Measurements from ENCODE around the gene KCNQ1OT1.

Gene KCNQ1OT1

DNA sequence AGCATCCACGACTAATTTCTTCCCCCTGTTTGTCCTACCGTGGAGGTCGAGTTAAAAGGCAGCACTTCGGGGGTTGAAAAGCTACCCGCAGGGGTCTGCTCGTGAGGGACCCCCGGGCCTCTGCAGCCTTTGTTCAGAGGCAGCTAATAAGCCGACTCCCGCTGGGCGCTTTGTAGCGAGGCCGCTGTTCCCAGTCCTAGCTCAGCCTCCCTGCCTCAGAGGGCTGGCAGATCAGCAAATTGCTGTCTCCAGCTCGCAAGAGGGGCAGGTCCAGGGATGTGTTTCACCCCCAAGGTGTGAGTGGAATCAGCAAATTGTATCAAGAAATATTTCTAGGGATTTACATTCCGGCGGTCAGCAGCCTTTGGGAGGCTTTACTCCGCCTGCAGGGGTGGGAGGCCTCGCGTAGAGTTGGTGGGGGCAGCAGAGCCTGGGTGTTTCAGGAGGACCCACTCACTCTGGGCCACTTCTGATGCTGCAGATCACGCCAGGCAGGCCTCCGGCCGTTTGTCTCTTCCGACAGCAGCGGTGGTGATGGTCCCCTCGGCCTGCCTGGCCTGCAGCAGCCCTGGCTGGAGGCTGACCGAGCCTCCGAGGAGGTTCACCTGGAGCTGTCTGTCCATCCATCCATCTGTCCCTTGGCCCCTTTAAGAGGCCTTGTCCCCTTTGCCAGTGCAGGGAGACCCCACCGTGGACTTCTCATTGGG is 21.6 kb upstream of the KCNQ1OT1 start:
- DNase-seq (ENCODE audit: low read depth in 2 of 2, low spot score in 1 of 2): no peak

- DNase-seq (ENCODE audit: low read depth in 2 of 2, low spot score in 1 of 2): no peak
Measured at GRCh38 chr11:2719831-2720590, 20.2 kb upstream of the KCNQ1OT1 start.

DNA sequence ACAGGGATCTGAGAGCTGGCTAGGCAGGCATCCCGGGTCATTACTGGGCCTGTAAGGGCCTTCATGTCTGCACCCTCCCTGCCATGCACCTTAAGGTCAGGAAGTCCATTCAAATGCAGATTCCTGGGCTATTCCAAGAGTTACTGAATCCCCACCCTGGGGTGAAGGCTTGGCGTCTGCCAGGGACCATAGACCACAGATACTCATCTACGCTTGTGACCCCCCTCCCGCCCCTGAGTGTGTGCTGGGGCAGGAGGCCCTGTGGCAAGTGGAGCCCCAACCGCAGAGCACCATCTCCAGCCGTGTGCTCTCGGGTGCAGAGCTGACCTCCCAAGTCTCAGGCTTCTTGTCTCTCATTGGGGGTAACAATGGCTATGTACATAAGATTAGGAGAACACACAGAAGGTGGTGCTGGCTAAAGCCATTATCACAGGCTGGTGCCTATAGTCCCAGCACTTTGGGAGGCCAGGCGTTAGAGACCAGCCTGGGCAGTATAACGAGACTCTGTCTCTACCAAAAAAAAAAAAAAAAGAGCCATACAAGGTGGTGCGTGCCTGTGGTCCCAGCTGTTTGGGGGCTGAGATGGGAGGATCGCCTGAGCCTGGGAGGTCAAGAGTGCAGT is 19.1 kb upstream of the KCNQ1OT1 start:
- no peak for DNase-seq (ENCODE audit: low read depth in 2 of 2, low spot score in 1 of 2)

GRCh38 chr11:2717561-2718325 is 17.9 kb upstream of the KCNQ1OT1 start:
- DNase-seq (ENCODE audit: low read depth in 2 of 2, low spot score in 1 of 2): no peak

DNA sequence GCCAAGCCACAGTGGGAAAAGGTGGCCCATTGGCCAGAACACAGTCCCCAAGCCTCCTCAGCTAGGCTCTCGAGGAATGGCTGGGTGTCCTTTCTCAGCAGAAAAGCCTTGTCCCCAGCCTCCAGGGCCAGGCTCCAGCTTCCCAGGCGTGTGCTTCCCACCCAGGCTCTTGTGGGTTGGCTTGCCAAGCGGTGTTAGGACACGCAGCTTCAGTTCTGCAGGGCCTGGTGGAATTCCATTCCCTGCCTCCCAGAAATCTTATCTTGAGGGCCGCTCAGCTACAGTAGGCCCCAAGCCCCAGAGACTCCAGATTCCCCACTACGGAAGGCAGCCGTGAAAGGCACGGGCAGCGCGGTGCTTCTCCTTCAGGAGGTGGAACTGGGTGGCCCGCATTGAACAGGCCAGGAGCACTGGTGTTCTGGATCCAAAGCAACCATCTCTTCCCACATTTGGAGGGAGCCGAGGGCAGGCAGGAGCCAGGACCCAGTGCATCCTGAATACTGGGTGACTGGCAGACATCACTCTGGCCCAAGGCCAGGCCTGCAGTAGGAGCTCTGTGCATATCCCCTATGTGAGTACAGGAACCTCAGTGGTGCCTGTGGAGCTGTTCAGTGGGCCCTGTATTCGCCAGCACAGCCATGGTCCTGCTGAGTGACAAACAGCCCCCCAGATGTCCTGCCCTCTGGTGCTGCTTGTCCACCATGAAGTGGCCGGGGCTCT is 16.7 kb upstream of the KCNQ1OT1 start:
- DNase-seq (ENCODE audit: low read depth in 2 of 2, low spot score in 1 of 2): no peak

GRCh38 chr11:2715716-2716350 is 16.0 kb upstream of the KCNQ1OT1 start:
- DNase-seq (ENCODE audit: low read depth in 2 of 2, low spot score in 1 of 2): no peak

DNA sequence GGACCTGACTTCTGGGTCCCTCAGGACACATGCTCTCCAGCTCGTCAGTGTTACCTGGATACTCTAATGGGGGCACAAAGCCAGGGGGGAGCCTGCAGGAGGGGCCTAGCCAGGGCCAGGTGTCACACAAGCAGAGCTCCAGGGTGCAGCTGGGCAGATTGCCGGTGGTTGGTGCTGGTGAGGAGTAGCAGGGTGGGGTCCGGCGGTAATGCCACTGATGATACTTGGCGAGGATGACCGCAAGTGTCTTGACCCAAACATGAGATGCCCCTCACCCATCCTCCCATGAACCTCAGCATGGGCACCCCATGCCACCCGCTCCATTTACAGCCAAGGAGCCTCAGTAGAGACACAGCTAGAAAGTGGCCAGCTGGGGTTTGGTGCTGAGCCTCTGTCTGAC is 15.1 kb upstream of the KCNQ1OT1 start:
- DNase-seq (ENCODE audit: low read depth in 2 of 2, low spot score in 1 of 2): no peak

DNA sequence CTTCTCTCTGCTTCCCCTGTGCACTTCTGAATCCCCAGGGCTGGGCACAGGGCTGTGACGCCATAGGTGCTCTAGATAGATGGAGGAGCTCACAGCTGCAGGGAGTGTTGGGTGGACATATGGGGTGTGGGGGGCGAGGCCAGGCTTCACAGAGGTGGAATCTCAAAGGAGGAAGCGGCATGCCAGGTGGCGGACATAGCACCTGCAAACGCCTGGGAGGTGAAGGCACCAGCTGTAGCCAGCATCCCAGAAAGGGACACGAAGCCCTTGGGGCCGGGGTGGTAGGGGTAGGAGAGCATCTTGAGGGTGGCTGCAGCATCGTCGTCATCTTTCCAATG is 14.6 kb upstream of the KCNQ1OT1 start:
- no peak for DNase-seq (ENCODE audit: low read depth in 2 of 2, low spot score in 1 of 2)

DNA sequence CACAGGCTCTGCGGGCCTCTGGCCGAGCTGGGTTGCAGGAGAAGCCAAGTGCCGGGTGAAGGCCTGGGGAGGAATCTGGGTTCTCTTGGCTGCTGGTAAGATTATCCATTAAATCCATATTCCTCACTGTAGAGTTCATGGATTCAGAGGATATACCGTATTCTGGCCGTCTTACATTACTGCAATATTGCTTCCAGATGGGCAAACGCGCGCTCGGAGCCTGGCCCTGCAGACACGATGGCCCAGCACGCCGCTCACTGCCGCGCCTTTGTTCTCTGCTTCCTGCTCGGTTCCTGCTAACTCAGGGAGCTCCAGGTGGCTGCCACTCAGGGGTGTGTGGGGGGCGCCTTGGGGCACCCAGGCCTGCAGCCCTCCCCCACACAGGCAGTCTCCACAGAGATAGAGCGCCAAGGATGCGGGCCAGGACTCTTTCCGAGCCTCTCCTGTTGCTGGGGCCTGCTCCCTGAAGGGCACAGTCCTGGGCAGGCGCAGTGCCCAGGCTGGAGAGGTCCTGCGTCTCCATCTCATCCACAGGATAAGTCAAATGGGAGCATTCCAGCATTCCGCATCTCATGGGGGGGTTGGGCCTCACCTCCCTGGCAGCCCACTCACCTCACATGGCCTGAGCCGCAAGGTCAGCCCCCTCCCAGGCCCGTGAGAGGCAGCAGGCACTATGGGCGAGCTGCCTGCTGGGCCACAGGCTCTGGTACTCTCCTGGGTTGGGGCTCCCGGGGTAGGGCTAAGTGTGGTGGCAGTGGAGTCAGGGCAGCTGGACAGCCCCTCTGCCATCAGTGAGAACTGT is 14.1 kb upstream of the KCNQ1OT1 start:
- no peak for DNase-seq (ENCODE audit: low read depth in 2 of 2, low spot score in 1 of 2)

DNA sequence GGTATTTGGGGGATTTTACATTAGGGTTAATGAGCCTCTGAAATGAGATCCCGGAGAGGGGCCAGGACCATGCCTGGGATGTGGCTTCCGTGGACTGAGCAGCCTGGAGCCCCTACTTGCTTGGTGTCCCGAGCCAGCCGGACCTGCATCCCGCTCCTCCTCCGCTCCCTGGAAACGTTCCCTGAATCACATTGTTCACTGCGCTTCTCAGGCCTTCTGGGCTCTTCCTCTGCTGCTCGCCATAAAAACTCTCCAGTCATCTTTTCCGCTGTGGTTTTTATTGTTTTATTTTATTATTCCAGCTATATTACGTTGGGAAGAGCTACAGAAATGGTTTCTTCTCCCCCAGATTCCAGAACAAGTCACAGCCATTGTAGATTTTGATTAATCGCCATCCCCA is 13.3 kb upstream of the KCNQ1OT1 start:
- no peak for DNase-seq (ENCODE audit: low read depth in 2 of 2, low spot score in 1 of 2)

DNA sequence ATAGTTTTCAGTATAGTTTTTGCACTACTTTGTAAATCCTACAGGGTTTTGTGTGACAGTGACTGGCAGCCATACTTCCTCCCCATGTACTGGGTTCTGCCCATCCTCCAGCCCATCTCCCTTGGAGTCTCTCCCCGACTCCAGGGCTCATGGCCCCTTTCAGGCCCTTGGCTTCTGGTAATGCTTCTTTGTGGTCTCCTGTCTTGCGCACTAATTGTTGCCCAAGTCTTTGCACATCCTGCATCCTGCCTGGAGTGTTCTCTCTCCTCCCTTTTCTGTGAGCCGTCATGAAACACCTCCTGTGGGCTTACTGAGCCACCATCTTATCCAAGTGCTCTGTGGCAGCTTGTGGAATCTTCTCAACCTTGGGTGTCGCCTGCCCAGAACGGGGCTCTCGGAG is 11.4 kb upstream of the KCNQ1OT1 start:
- DNase-seq (ENCODE audit: low read depth in 2 of 2, low spot score in 1 of 2): no peak

DNA sequence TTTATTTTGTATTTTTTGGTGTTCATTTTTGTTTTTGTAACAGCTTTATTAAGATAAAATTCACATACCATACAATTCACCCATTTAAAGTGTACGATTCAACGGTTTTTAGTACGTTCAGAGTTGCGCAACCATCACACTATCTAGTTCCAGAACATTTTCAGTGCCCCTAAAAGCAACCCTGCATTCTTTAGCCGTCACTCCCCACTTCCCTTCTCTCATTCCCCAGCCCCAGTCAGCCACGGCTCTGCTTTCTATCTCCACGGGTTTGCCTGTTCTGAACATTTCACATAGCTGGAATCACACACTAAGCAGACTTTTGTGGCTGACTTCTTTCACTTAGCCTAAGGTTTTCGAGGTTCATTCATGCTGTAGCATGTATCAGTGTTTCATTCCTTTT is 9.6 kb upstream of the KCNQ1OT1 start:
- no peak for DNase-seq (ENCODE audit: low read depth in 2 of 2, low spot score in 1 of 2)

- no peak for DNase-seq (ENCODE audit: low read depth in 2 of 2, low spot score in 1 of 2)
Measured at GRCh38 chr11:2708757-2709281, 9.0 kb upstream of the KCNQ1OT1 start.

- no peak for DNase-seq (ENCODE audit: low read depth in 2 of 2, low spot score in 1 of 2)
Measured at GRCh38 chr11:2708151-2708581, 8.4 kb upstream of the KCNQ1OT1 start.

- no peak for DNase-seq (ENCODE audit: low read depth in 2 of 2, low spot score in 1 of 2)
Measured at GRCh38 chr11:2707736-2708135, 7.9 kb upstream of the KCNQ1OT1 start.

GRCh38 chr11:2706321-2706720 is 6.5 kb upstream of the KCNQ1OT1 start:
- no peak for DNase-seq (ENCODE audit: low read depth in 2 of 2, low spot score in 1 of 2)

DNA sequence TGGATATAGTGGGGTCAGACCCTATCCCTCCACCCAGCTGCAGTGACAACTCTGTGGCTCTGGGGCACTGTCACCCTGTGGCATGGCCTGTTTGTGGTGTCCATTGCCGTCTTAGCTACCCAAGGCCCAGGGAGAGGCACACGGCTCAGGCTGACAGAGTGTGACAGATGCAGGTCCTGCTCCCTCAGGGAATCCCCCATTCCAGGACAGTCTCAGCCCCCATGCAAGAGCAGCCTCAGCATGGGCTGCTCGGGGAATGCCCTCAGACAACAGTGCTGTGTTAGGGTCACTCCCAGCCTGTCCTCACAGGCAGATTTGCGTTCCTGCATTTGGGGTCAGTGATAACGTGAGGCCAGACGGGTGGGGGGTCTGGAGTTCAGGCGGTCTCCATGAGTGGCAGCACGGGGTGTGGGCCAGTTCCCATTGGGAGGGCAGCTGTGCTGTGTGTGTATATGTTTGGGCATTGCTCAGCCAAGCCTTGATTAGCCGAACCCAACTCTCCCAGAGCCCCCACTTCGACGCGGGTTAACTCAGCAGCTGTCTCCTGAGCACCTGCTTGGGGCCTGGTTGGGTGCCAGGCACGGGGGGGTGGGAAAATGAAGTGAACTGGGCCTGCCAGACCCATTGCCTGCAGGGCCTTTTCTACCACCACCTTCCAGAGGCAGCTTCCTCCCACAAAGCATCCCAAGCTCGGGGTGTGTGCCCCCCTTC is 5.3 kb upstream of the KCNQ1OT1 start:
- DNase-seq (ENCODE audit: low read depth in 2 of 2, low spot score in 1 of 2): no peak

- DNase-seq (ENCODE audit: low read depth in 2 of 2, low spot score in 1 of 2): no peak
Measured at GRCh38 chr11:2704356-2704755, 4.6 kb upstream of the KCNQ1OT1 start.
